Measurements from ENCODE around the gene RSPH1. TPM values are rescaled to one million over a fixed set of nuclear protein-coding genes. Genes with fewer than 3 reads are reported as not detected.

RSPH1 gene
- total RNA-seq, 1 experiment from 2014 or later: 0.31 TPM

GRCh38 chr21:42455754-42456440, 40.1 kb downstream of the RSPH1 start:
- Mint-ChIP-seq H3K27ac (no peak overlapping the region), H3K4me3 (no peak overlapping the region), H3K27me3 (ENCODE audit: low read depth) (peaks cover 7% of the 10 kb centered on the region), H3K36me3 (ENCODE audit: insufficient read depth in 1 of 3, low read depth in 3 of 3) (peaks cover 0 to 2% (median 0%) of the 10 kb centered on the region in 3 experiments; a peak in 1 of 7 replicates), H3K4me1 (peaks cover 18 to 23% of the 10 kb centered on the region in 2 experiments), H3K9me3 (peaks cover 6 to 8% of the 10 kb centered on the region in 2 experiments; a peak in 4 of 5 replicates)
- Histone ChIP-seq H3K23ac (ENCODE audit: insufficient read length, low read depth, low read length) (no peak overlapping the region), H3K4me2 (ENCODE audit: insufficient read depth, insufficient read length, low read length) (no peak overlapping the region), H3K79me1 (ENCODE audit: insufficient read depth, low read depth, low read length, poor library complexity, severe bottlenecking) (no peaks in the 10 kb centered on the region), H2BK20ac (ENCODE audit: low read depth, low read length, poor library complexity, severe bottlenecking) (no peak overlapping the region), H3K27ac (ENCODE audit: insufficient read length, low read depth, low read length) (no peak overlapping the region), H2BK120ac (ENCODE audit: low read depth, low read length, poor library complexity, severe bottlenecking) (no peak overlapping the region), H3K27me3 (ENCODE audit: insufficient read depth, low read length) (no peaks in the 10 kb centered on the region), H3T11ph (ENCODE audit: low read length) (no peak overlapping the region), H3K9ac (ENCODE audit: extremely low read depth, insufficient read length, low read length) (no peak overlapping the region), H3K56ac (ENCODE audit: insufficient read length, low read depth, low read length) (no peak overlapping the region), H2BK15ac (ENCODE audit: low read depth, low read length) (no peak overlapping the region), H3K4ac (ENCODE audit: low read depth, low read length) (no peak overlapping the region), H2AK5ac (ENCODE audit: insufficient read length, low read length) (no peak overlapping the region), H3K23me2 (ENCODE audit: insufficient read length, low read depth, low read length, poor library complexity, severe bottlenecking) (no peaks in the 10 kb centered on the region), H2AFZ (ENCODE audit: low read length) (no peak overlapping the region), H2BK5ac (ENCODE audit: insufficient read length, low read length) (no peak overlapping the region), H3K9me3 (ENCODE audit: control insufficient read depth, low read depth, low read length) (no peaks in the 10 kb centered on the region), H3K14ac (ENCODE audit: insufficient read depth, low read length) (no peak overlapping the region), H4K5ac (ENCODE audit: insufficient read length, low read depth, low read length) (no peak overlapping the region), H4K20me1 (ENCODE audit: control insufficient read depth, insufficient read depth, insufficient read length) (no peaks in the 10 kb centered on the region), H4K8ac (replicated peaks; ENCODE audit: insufficient read length, low read depth, low read length) (no peak overlapping the region), H3K4me1 (ENCODE audit: insufficient read depth, low read length) (no peaks in the 10 kb centered on the region), H3K79me2 (ENCODE audit: insufficient read depth, low read length) (no peaks in the 10 kb centered on the region), H4K91ac (ENCODE audit: insufficient read length, low read depth, low read length) (no peak overlapping the region), H2BK12ac (ENCODE audit: insufficient read length, low read depth, low read length) (no peak overlapping the region), H3K18ac (ENCODE audit: insufficient read length, low read depth, low read length) (no peak overlapping the region)
- TF ChIP-seq, protein P1, sequence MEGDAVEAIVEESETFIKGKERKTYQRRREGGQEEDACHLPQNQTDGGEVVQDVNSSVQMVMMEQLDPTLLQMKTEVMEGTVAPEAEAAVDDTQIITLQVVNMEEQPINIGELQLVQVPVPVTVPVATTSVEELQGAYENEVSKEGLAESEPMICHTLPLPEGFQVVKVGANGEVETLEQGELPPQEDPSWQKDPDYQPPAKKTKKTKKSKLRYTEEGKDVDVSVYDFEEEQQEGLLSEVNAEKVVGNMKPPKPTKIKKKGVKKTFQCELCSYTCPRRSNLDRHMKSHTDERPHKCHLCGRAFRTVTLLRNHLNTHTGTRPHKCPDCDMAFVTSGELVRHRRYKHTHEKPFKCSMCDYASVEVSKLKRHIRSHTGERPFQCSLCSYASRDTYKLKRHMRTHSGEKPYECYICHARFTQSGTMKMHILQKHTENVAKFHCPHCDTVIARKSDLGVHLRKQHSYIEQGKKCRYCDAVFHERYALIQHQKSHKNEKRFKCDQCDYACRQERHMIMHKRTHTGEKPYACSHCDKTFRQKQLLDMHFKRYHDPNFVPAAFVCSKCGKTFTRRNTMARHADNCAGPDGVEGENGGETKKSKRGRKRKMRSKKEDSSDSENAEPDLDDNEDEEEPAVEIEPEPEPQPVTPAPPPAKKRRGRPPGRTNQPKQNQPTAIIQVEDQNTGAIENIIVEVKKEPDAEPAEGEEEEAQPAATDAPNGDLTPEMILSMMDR (conservative IDR thresholded peaks at IDR 0.05): no peak
- no CpG with 5 or more reads among the region's 10 CpGs for WGBS (ENCODE audit: extremely low coverage, insufficient read length, low lambda C conversion rate)
- no peak for DNase-seq

All from H9 (cell line).